Rectal smooth muscle tissue (tissue), 1 donor: ENCODE data around the gene ARG1.

ENCODE experiments used
- H3K27ac ChIP-seq: one replicate; pipeline ENCODE4 v1.7.0; 2013; ENCODE audit warnings: low read depth, low read length, inconsistent platforms
- H3K27me3 ChIP-seq: one replicate; pipeline ENCODE4 v1.7.0; 2013; ENCODE audit warnings: low read length; ENCODE audit not compliant: control insufficient read depth, insufficient read depth
- H3K36me3 ChIP-seq: one replicate; pipeline ENCODE4 v1.7.0; 2013; ENCODE audit warnings: low read length; ENCODE audit not compliant: control insufficient read depth, insufficient read depth
- H3K4me1 ChIP-seq: one replicate; pipeline ENCODE4 v1.7.0; 2013; ENCODE audit warnings: low read length; ENCODE audit not compliant: control insufficient read depth, insufficient read depth
- H3K4me3 ChIP-seq: one replicate; pipeline ENCODE4 v1.7.0; 2013; ENCODE audit warnings: low read length
- H3K9ac ChIP-seq: one replicate; pipeline ENCODE4 v1.7.0; 2013; ENCODE audit warnings: low read length

The ARG1 gene

DNA sequence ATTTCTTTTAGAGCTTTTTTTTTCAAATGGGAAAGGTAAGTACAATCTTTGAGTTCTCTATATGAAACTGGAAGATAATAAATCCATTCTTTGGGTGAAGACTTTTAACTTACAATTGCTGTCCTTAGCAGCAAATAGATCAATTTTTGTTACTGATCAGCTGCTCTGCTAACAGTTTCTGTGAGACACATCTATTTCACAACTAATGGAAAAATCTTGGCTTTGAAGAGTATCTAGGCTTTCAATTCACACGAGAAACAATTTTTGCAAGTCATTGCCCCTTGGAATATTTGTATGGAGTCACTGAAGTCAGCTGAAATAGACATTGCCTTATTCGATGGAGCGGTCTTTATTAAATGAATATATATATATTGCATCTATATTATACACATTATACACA lies 20.5 kb upstream of the ARG1 start:
- no peak overlapping the region for H3K4me3 ChIP-seq
- no peak overlapping the region for H3K27ac ChIP-seq
- no peaks in the 10 kb centered on the region for H3K36me3 ChIP-seq
- H3K27me3 ChIP-seq = no peaks in the 10 kb centered on the region
- H3K4me1 ChIP-seq = no peaks in the 10 kb centered on the region
- no peak overlapping the region for H3K9ac ChIP-seq

- no peaks in the 10 kb centered on the region for H3K27me3 ChIP-seq
- peak overlapping the region; percentile 30 for H3K9ac ChIP-seq
- H3K36me3 ChIP-seq = no peaks in the 10 kb centered on the region
- H3K4me1 ChIP-seq = no peaks in the 10 kb centered on the region
- no peak overlapping the region for H3K27ac ChIP-seq
- no peak overlapping the region for H3K4me3 ChIP-seq
Observed at GRCh38 chr6:131555992-131556391, 17.0 kb upstream of the ARG1 start.

- H3K4me3 ChIP-seq = no peak overlapping the region
- H3K36me3 ChIP-seq = no peaks in the 10 kb centered on the region
- no peaks in the 10 kb centered on the region for H3K4me1 ChIP-seq
- no peak overlapping the region for H3K9ac ChIP-seq
- H3K27ac ChIP-seq = no peak overlapping the region
- no peaks in the 10 kb centered on the region for H3K27me3 ChIP-seq
Observed at GRCh38 chr6:131558922-131559321, 14.1 kb upstream of the ARG1 start.

- H3K4me3 ChIP-seq = no peak overlapping the region
- H3K36me3 ChIP-seq = no peaks in the 10 kb centered on the region
- H3K4me1 ChIP-seq = no peaks in the 10 kb centered on the region
- H3K27ac ChIP-seq = no peak overlapping the region
- H3K9ac ChIP-seq = no peak overlapping the region
- no peaks in the 10 kb centered on the region for H3K27me3 ChIP-seq
Observed at GRCh38 chr6:131561925-131562707, 10.9 kb upstream of the ARG1 start.

DNA sequence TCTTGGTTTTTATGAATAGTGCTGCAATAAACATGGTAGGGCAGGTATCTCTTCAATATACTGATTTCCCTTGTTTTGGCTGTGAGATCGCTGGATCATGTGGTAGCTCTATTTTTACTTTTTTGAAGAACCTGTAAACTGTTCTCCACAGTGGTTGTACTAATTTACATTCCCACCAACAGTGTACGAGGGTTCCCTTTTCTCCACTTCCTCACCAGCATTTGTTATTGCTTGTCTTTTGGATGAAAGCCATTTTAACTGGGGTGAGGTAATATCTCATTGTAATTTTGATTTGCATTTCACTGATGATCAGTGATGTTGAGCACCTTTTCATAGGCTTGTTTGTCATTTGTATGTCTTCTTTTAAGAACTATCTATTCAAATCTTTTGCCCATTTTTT lies 8.0 kb upstream of the ARG1 start:
- no peak overlapping the region for H3K4me3 ChIP-seq
- no peak overlapping the region for H3K9ac ChIP-seq
- H3K36me3 ChIP-seq = no peaks in the 10 kb centered on the region
- H3K27ac ChIP-seq = no peak overlapping the region
- no peaks in the 10 kb centered on the region for H3K27me3 ChIP-seq
- no peaks in the 10 kb centered on the region for H3K4me1 ChIP-seq

DNA sequence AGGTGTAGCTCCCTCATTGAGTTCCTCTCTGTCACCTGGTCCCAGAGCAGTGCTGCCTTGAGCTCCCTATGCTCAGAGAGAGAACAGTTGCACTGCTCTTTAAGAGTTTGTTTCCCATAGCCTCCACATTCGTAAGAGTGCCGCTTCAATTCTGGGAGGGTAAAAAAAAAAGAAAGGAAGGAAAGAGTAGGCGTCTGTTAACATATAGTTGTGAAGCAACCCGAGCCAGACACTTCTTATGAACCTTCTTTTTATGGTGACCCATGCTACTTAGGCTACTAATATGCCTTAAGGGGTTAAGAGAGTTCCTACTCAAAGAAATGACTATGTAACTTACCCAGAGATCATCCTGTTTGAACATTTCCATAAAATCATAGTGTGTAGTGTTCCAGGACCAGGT lies 4.3 kb upstream of the ARG1 start:
- H3K4me3 ChIP-seq = no peak overlapping the region
- no peak overlapping the region for H3K27ac ChIP-seq
- H3K36me3 ChIP-seq = no peaks in the 10 kb centered on the region
- no peaks in the 10 kb centered on the region for H3K4me1 ChIP-seq
- H3K9ac ChIP-seq = no peak overlapping the region
- no peaks in the 10 kb centered on the region for H3K27me3 ChIP-seq

DNA sequence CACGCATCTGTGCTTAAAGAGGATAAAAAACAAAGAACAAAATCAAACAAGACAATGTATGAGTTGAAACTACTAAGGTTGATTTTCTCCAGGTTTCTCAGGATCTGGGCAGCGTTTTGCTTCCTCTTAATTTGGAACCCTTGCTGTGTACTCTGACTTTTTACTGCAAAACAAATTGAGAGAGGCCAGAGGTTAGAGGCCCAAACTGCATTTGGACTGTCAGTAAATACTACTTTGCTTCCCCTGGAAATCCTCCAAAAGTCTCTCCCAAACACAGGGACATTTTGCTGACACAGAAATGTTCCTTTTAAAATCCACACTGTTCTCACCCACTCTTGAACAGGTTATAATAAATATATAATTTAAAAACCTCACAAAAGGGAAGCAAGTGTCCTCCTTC lies 1.1 kb downstream of the ARG1 start:
- Histone ChIP-seq H3K4me3 (no peak overlapping the region), H3K9ac (no peak overlapping the region), H3K4me1 (no peaks in the 10 kb centered on the region), H3K27me3 (no peaks in the 10 kb centered on the region), H3K36me3 (no peaks in the 10 kb centered on the region), H3K27ac (no peak overlapping the region)

GRCh38 chr6:131574686-131575085 lies 1.7 kb downstream of the ARG1 start:
- no peaks in the 10 kb centered on the region for H3K36me3 ChIP-seq
- no peaks in the 10 kb centered on the region for H3K4me1 ChIP-seq
- no peak overlapping the region for H3K9ac ChIP-seq
- no peak overlapping the region for H3K27ac ChIP-seq
- H3K4me3 ChIP-seq = no peak overlapping the region
- H3K27me3 ChIP-seq = no peaks in the 10 kb centered on the region

GRCh38 chr6:131575834-131576478 lies 2.9 kb downstream of the ARG1 start:
- Histone ChIP-seq H3K4me3 (no peak overlapping the region), H3K27ac (no peak overlapping the region), H3K36me3 (no peaks in the 10 kb centered on the region), H3K9ac (no peak overlapping the region), H3K4me1 (no peaks in the 10 kb centered on the region), H3K27me3 (no peaks in the 10 kb centered on the region)

- Histone ChIP-seq H3K27me3 (no peaks in the 10 kb centered on the region), H3K36me3 (peaks cover 6% of the 10 kb centered on the region), H3K9ac (no peak overlapping the region), H3K4me3 (no peak overlapping the region), H3K27ac (no peak overlapping the region), H3K4me1 (no peaks in the 10 kb centered on the region)
Observed at GRCh38 chr6:131581523-131581922, 8.5 kb downstream of the ARG1 start.

DNA sequence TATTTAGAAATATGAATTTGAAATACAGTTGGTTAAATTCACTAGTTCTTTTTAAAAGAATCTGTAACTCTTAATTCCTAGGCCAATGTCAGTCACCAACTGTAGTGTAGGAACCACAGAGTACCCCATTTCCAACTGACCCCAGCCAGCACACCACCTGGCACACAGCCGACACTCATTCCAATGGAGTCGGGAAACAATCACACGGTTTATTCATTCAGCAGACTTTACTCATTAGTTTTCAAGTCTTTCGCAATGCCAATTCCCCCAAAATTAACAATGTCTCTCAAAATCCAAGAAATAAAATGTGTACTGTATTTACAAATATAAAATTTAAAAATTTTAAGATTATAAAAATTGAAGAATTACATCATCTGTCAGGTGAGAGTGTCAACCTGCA lies 13.5 kb downstream of the ARG1 start:
- Histone ChIP-seq H3K27ac (no peak overlapping the region), H3K4me3 (no peak overlapping the region), H3K4me1 (no peaks in the 10 kb centered on the region), H3K9ac (no peak overlapping the region), H3K36me3 (peaks cover 21% of the 10 kb centered on the region), H3K27me3 (no peaks in the 10 kb centered on the region)

DNA sequence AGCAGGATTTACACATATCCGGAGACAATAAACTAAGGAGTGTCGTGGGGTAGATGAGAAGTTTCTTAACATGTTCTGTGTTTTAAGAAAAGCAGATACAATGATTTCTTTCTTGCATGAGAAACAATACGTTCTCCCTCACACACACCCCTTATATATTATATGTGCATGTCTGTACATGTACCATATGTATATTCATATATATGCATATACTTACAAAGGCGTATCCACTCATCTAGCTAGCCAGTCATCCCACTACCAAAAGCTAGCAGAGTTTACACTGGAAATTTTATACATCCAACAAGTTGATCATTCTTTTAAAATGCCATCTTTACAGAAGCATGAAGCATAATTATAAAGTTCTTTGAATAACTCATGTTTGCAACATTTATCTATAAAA lies 14.9 kb downstream of the ARG1 start:
- Histone ChIP-seq H3K36me3 (peaks cover 24% of the 10 kb centered on the region), H3K4me3 (no peak overlapping the region), H3K4me1 (no peaks in the 10 kb centered on the region), H3K9ac (no peak overlapping the region), H3K27ac (no peak overlapping the region), H3K27me3 (no peaks in the 10 kb centered on the region)

DNA sequence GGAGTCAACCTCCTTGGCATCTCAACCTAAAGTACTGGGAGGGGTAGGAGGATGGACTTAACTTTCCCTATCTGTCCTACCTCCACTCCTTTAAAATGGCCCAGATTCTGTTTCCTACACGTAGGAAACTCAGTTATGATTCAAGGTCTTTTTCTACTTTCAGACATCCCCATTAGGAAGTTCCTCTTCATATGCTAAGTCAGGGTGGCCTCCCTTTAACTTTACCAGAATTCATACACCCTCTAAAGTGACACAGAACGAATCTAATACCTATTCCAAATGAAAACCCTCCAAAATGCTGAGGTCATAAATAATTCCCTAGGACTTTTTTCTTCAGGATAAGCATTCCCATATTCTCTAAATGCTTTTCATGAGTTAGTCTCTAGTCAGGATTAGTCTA lies 15.6 kb downstream of the ARG1 start:
- Histone ChIP-seq H3K27me3 (no peaks in the 10 kb centered on the region), H3K36me3 (peaks cover 26% of the 10 kb centered on the region), H3K4me1 (no peaks in the 10 kb centered on the region), H3K9ac (no peak overlapping the region), H3K4me3 (no peak overlapping the region), H3K27ac (no peak overlapping the region)
